ENCODE measurements around the gene ZPBP2.
"Not testable (repeated sequence)": the region's sequence is repeated elsewhere in the genome, so short reads cannot be mapped to it uniquely, and the experiment has no call there.

ZPBP2 gene

GRCh38 chr17:39838784-39839183, 29.2 kb upstream of the ZPBP2 start:
- no peak overlapping the region for H3K4me3 ChIP-seq (ENCODE audit: low read depth, low read length)
- DNase-seq (ENCODE audit: low read depth), result no peak
- no peak for TF ChIP-seq CTCF (conservative IDR thresholded peaks at IDR 0.05; ENCODE audit: low read depth, low read length)

GRCh38 chr17:39841134-39841683, 26.8 kb upstream of the ZPBP2 start:
- no peak for DNase-seq (ENCODE audit: low read depth)
- no peak overlapping the region for H3K4me3 ChIP-seq (ENCODE audit: low read depth, low read length)
- no peak for TF ChIP-seq CTCF (conservative IDR thresholded peaks at IDR 0.05; ENCODE audit: low read depth, low read length)

GRCh38 chr17:39845052-39845846, 22.8 kb upstream of the ZPBP2 start:
- no peak for TF ChIP-seq CTCF (conservative IDR thresholded peaks at IDR 0.05; ENCODE audit: low read depth, low read length)
- no peak for DNase-seq (ENCODE audit: low read depth)
- no peak overlapping the region for H3K4me3 ChIP-seq (ENCODE audit: low read depth, low read length)

GRCh38 chr17:39846205-39846604, 21.8 kb upstream of the ZPBP2 start:
- DNase-seq (ENCODE audit: low read depth), result no peak
- no peak for TF ChIP-seq CTCF (conservative IDR thresholded peaks at IDR 0.05; ENCODE audit: low read depth, low read length)
- H3K4me3 ChIP-seq (ENCODE audit: low read depth, low read length), result no peak overlapping the region

- DNase-seq (ENCODE audit: low read depth), result no peak
- no peak for TF ChIP-seq CTCF (conservative IDR thresholded peaks at IDR 0.05; ENCODE audit: low read depth, low read length)
- H3K4me3 ChIP-seq (ENCODE audit: low read depth, low read length), result no peak overlapping the region
Measured at GRCh38 chr17:39848600-39848999, 19.4 kb upstream of the ZPBP2 start.

- H3K4me3 ChIP-seq (ENCODE audit: low read depth, low read length); DNase-seq (ENCODE audit: low read depth): not testable (repeated sequence)
Measured at GRCh38 chr17:39850186-39850585, 17.8 kb upstream of the ZPBP2 start.

GRCh38 chr17:39852239-39852638, 15.8 kb upstream of the ZPBP2 start:
- no peak overlapping the region for H3K4me3 ChIP-seq (ENCODE audit: low read depth, low read length)
- DNase-seq (ENCODE audit: low read depth), result no peak
- TF ChIP-seq CTCF (conservative IDR thresholded peaks at IDR 0.05; ENCODE audit: low read depth, low read length), result no peak
